HG03280 (cell line): Measurements from ENCODE around the gene EFHD1.
"Not testable (repeated sequence)": the region's sequence is repeated elsewhere in the genome, so short reads cannot be mapped to it uniquely, and the experiment has no call there.

ENCODE experiments used
- ATAC-seq: cut with Tn5 transposase; IDR thresholded peaks from one replicate; pipeline ENCODE4 v1.9.1; 2021; ENCODE audit warnings: mild to moderate bottlenecking, moderate library complexity; ENCODE audit not compliant: unreplicated experiment

Gene EFHD1

GRCh38 chr2:232645061-232645460 is 11.7 kb downstream of the EFHD1 start:
- ATAC-seq, result no peak

DNA sequence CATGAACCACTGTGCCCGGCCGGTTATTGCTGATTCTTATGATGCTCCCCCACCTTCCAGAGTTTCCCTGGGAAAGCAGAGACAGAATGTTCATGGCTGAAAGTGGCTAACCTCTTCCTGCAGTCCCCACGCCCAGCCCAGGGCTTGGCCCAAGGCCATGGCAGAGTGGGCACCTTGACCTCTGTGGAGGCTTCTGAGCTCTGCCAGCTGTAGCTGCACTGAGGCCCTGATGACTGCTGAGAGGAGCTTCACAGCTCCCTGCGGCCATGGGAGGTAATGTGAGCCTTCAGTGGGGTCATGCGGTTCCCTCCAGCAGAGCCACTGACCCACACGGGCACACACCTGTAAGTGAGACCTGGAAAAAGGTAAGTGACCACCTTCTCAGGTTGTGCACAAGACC is 13.3 kb downstream of the EFHD1 start:
- no peak for ATAC-seq

- ATAC-seq, result no peak
These were observed 13.9 kb downstream of the EFHD1 start for GRCh38 chr2:232647261-232647660.

DNA sequence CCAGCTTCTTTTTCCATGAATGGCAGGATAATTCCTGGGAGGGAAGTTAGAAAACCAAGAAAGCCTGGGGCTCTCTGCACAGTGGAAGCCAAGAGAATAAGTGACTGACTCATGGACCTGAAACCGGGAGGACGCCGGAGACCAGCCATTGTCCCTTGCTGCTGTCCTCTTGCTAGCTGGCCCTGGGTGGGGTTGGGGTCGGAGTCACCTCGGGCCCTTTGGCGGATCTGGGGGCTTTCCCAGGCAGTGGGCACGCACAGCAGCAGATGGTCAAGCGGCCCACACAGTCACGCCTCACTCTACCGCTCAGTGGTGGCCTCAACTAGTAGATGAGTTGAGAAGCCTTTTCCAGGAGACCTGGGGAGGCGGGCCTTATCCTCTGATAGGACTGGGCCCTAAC is 15.6 kb downstream of the EFHD1 start:
- ATAC-seq, result no peak

DNA sequence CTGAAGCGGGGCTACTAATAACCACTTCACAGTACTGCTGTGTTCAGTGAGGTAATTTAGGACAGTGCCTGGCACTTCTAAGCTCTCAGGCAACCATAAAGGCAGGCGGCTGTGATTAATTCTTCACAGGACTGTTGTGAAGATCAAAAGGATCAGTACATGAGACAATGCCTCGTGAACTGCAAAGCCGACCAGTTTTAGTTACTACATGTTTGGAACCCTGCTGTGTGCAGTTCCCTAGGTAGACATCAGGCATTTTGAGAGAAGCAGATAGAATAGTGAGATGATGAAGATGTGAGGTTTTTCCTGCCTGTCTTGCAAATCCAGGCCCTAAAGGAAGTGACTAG is 19.1 kb downstream of the EFHD1 start:
- ATAC-seq, result no peak

DNA sequence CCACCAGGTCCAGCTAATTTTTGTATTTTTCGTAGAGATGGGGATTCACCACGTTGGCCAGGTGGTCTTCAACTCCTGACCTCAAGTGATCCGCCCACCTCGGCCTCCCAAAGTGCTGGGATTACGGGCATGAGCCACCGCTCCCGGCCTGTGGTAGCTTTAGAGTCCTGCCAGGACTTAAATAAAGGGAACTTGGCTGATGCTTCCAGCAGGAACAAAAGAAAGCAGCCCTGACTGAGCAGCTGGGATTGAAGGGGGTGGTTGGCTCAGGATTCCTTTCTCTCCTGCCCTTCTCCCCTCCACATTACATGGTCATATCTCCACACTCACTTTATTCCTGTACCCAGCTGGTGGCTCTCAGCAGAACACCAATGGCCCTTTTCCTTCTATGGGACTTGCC is 20.0 kb downstream of the EFHD1 start:
- ATAC-seq, result no peak

- ATAC-seq, result no peak
These were observed 22.0 kb downstream of the EFHD1 start for GRCh38 chr2:232655392-232655791.

- ATAC-seq, result no peak
These were observed 24.9 kb downstream of the EFHD1 start for GRCh38 chr2:232658217-232658785.

- no peak for ATAC-seq
These were observed 26.0 kb downstream of the EFHD1 start for GRCh38 chr2:232659359-232659758.

DNA sequence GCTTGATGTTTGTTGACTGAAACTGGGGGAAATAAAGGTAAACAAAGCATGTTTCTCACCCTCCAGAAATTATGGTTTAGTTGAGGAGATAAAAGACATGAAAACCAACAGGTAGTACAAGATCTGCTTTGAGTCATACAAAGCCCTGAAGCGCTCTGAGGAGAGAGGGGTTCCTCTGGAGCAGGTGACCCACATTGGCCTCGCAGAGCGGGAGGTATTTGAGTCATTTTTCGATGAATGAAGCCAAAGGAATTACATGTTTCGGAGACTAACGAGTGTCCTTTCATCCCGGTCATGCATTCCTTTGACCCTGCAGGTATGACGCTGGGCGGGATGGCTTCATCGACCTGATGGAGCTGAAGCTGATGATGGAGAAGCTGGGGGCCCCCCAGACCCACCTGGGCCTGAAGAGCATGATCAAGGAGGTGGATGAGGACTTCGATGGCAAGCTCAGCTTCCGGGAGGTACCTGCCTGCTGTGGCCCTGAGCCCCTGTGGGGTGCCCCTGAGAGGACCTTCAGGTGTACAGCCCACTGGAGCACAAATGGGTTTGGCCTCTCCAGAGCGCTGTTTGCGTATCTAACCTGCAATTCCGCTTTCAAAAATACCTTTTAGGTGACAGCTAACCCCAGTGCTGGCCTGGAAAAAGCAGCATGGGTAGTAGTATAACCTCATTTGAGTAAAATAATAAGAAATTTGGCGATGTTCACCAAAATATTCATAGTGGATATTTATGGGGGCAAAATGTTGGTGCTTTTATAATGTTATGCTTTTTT is 29.3 kb downstream of the EFHD1 start:
- ATAC-seq, result no peak

GRCh38 chr2:232666051-232666805 is 32.8 kb downstream of the EFHD1 start:
- ATAC-seq, result no peak

DNA sequence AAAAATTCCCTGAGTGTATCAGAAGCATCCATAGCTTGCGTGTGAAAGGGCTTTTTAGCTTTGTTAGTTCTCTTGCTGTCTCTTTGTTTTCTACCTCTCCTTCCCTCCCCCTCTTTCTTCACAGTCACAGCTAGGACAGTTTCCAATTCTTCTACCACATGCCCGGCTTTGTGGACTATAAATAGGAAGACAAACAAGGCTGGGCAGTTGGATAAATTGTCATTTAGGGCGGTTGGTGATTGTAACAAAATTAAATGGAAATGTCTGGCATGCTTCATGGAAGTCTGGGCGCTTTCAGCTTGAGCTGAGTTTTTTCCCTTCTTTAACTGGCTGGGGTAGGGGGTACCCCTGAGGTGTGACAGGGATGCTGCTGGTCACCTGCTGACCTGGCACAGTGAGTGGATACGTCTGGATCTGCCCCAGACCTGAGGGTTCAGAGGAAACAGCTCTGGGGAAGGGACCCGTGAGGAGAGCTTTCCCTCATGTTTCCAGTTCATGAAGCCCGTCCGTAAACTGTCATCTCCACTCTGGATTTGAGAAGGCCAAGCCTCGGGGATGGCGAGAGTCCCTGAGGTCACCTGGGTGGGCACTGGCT is 34.7 kb downstream of the EFHD1 start:
- ATAC-seq, result no peak

- ATAC-seq, result no peak
These were observed 35.5 kb downstream of the EFHD1 start for GRCh38 chr2:232668805-232669444.

DNA sequence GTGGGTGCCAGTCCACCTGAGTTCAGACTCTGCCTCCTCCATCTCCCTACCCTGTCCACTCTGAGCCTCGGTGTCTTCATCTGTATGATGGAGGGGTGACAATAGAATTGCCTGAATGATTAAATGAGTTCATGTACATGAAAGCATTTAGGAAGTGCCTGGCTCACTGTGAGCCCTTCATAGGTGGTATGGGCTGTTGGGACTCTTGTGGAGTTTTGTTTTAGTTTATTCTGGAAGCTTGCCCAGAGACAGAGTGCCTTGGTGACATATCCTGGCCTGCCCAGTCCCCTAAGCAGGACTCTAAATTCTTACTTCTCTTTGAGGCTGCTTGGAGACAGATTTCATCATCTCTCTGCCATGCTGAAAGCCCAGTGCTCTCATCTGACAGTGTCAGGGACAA is 39.2 kb downstream of the EFHD1 start:
- no peak for ATAC-seq

DNA sequence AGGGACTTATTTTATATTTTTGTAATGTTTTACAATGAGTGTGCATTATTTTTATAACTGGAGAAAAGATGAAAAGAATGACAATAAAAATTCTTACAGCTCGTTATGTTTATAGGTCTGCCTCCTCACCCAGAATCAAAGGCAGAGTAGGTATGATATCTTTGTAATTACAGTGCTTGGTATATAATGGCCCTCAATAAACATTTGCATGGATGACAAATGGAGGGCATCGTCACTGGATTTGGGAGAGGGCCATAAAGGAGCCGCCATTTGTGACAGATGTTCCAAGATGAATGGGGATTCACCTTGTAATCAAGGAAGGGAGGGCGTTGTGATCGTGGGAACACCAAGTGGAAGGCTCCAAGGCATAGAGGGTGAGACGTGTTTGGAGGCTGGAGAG is 41.1 kb downstream of the EFHD1 start:
- ATAC-seq, result no peak

DNA sequence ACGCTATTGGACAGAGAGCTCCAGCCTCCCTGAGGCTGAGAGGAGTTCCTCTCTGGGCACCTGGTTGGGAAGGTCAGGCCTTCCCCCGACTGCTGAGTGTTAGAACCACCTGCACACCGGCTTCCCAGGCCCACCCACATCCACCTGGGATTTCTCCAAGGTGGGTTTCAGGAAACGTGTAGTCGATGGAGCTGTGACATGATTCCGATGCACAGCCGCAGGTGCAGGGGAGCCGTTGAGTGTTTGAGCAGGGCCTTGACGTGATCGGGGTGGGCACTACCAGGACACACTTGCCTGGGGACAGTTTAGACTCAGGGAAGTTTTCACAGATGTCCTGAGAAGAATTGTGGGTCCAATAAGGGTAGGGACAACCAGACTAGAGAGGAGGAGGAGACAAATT is 42.0 kb downstream of the EFHD1 start:
- ATAC-seq, result no peak

DNA sequence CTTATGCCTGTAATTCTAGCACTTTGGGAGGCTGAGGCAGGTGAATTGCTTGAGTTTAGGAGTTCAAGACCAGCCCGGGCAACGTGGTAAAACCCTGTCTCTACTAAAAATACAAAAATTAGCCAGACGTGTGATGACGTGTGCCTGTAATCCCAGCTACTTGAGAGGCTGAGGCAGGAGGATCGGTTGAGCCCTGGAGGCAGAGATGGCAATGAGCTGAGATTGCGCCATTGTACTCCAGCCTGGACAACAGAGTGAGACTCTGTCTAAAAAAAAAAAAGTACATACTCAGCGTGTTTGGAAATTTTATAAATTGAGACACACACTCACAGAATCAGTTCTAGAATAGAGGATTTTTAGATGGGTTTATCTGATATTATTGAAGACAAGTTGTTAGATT is 46.6 kb downstream of the EFHD1 start:
- ATAC-seq, result no peak

DNA sequence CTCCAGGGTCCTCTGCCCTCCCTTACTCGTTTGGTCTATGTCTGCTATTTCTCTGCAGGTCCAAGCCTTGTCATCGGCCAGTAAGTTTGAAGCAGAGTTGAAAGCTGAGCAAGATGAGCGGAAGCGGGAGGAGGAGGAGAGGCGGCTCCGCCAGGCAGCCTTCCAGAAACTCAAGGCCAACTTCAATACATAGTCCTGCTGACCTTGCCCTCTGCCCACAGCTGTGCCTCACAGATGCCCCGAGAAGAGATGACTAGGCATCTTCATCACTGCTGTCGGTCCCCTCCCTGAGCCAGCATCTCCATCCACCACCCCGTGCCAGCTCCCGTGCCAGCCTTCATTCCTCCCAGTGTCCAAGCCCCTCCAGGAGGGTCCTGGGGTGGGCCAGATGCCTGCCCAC is 48.1 kb downstream of the EFHD1 start:
- ATAC-seq, result no peak

DNA sequence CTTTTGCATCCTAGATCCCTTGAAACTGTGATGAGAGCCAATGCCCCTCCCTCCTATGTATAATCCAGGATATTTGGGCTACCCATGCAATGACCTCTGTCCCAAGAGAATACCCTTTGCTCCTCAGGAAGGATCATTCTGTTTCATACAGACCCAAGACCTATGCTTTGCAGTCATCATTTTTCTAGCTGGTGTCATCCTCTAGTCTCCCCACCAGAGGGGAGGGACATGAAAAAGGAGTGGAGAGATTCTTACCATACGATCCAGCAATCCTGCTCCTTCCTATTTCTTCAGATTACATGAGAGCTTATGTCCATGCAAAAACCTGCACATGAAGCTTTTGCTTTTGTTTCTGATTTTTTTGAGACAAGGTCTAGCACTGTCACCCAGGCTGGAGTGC is 50.0 kb downstream of the EFHD1 start:
- ATAC-seq, result no peak

- ATAC-seq, result not testable (repeated sequence)
These were observed 52.0 kb downstream of the EFHD1 start for GRCh38 chr2:232685391-232685790.

DNA sequence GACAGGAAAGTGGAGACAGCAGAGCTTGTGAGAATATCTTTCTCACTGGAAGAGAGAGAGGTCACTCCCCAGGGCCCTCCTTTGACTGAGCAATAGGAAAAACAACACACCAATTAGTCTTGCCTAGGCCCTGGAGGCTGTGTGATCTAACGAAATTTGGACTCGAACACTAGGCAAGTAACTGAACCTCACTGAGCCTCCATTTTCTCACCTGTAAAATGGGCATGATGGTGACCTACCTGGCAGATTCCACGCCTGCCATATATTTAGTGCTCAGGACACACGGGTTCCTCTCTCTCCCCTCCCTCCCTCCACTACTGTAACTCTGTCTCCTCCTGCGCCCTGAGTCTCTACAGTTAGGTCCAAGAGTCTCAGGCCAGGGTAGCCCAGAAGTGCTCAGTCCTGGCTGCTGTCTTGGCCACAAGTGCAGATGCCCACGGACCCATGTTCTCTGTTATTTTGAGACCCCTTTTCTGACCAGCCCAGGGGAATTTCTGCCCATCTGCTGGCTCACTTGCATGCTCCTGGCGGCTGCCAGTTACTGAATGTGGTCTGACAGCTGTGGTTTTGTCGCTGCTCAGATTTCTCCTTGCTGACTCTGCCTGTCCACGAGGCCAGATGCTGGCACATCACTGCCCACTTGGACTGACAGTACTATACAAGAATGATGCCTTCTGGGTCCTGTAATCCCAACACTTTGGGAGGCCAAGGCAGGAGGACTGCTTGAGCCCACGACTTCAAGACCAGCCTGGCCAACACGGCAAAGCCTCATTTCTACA is 54.2 kb downstream of the EFHD1 start:
- ATAC-seq, result no peak
